ENCODE results near the gene SPOCK1.

DNA sequence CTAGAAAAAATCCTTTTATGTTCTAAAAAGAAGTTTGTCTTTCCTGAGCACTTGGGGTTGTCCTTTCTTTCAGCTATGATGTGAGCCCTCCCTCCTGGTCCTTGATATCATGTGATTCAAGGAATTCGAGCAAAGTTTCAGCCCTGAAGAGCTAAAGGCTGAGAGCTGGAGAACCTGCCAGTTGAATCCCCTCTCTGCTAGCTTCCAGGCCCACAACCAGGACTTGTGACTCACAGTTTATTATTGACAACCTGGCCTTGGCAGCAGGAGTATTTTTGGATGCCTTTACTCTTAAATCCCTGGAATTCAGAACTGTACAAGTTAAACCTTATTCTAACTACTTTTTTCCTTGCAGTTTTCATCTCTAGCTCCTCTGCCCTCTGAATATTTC, 182.8 kb downstream of the SPOCK1 start:
- TF ChIP-seq POLR2A (IDR thresholded peaks at IDR 0.05) (no peak), POLR2AphosphoS5 (IDR thresholded peaks at IDR 0.05) (no peak)
- TF ChIP-seq, protein P1, sequence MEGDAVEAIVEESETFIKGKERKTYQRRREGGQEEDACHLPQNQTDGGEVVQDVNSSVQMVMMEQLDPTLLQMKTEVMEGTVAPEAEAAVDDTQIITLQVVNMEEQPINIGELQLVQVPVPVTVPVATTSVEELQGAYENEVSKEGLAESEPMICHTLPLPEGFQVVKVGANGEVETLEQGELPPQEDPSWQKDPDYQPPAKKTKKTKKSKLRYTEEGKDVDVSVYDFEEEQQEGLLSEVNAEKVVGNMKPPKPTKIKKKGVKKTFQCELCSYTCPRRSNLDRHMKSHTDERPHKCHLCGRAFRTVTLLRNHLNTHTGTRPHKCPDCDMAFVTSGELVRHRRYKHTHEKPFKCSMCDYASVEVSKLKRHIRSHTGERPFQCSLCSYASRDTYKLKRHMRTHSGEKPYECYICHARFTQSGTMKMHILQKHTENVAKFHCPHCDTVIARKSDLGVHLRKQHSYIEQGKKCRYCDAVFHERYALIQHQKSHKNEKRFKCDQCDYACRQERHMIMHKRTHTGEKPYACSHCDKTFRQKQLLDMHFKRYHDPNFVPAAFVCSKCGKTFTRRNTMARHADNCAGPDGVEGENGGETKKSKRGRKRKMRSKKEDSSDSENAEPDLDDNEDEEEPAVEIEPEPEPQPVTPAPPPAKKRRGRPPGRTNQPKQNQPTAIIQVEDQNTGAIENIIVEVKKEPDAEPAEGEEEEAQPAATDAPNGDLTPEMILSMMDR (IDR thresholded peaks at IDR 0.05) = no peak

Measured in transverse colon (tissue), 4 donors.